DND-41 (cell line): ENCODE measurements around the gene ACO2.

ENCODE experiments used
- EZH2 ChIP-seq: IDR thresholded peaks from 3 replicates; pipeline ENCODE4 v1.6.1; 2012; ENCODE audit warnings: borderline replicate concordance, low read depth, mild to moderate bottlenecking, moderate library complexity, low read length, inconsistent platforms; ENCODE audit not compliant: severe bottlenecking
- TF ChIP-seq, protein P1 (sequence below): IDR thresholded peaks from 2 replicates; pipeline ENCODE4 v1.5.1; 2012; ENCODE audit warnings: borderline replicate concordance, low read length, moderate library complexity, mild to moderate bottlenecking; ENCODE audit not compliant: poor library complexity, severe bottlenecking; ENCODE audit errors: extremely low read depth

DNA sequence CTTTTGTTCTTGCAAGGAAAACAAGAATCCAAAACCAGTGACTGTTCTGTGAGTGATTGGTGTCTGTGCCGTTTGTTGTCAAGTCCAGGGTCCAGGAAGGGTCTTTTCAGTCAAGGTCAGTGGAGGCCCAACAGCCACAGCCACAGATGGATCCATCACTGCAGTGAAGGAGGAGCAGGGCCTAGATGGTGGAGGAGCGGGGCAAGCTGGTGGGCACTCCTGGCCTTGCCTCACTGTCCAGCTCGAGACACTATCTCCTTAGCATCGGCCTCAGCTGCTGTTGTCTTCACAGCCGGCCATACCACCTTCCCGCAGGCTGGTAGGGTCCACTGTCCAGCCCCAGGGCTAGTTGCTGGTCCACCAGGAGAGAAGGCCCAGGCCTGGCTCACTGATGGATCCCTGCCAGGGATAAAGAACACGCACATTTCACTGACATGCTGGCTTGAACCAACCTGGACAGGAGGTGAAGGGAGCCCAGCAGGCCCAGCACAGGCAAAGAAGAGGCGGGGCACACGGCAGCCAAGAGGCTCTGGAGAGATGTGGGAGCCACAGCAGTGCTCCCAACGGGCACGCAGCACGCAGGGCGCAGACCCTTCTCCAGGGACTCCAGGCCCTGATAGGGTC is 60.1 kb downstream of the ACO2 start:
- TF ChIP-seq, protein P1, sequence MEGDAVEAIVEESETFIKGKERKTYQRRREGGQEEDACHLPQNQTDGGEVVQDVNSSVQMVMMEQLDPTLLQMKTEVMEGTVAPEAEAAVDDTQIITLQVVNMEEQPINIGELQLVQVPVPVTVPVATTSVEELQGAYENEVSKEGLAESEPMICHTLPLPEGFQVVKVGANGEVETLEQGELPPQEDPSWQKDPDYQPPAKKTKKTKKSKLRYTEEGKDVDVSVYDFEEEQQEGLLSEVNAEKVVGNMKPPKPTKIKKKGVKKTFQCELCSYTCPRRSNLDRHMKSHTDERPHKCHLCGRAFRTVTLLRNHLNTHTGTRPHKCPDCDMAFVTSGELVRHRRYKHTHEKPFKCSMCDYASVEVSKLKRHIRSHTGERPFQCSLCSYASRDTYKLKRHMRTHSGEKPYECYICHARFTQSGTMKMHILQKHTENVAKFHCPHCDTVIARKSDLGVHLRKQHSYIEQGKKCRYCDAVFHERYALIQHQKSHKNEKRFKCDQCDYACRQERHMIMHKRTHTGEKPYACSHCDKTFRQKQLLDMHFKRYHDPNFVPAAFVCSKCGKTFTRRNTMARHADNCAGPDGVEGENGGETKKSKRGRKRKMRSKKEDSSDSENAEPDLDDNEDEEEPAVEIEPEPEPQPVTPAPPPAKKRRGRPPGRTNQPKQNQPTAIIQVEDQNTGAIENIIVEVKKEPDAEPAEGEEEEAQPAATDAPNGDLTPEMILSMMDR, result no peak
- TF ChIP-seq EZH2, result no peak
